Sciatic nerve (tissue), 2 donors: ENCODE data around the gene CCDC157. TPM values are rescaled to one million over a fixed set of nuclear protein-coding genes. Genes with fewer than 3 reads are reported as not detected.
A peak's percentile ranks its signal among the peaks of the same experiment; 100 is the strongest.
"Not testable (repeated sequence)": the region's sequence is repeated elsewhere in the genome, so short reads cannot be mapped to it uniquely, and the experiment has no call there.

Source experiments
- ATAC-seq: fragments of 200-7000 bp; cut with Tn5 transposase; one replicate; pipeline ENCODE4 v1.9.1; 2020; ENCODE audit warnings: mild to moderate bottlenecking, moderate library complexity
- DNase-seq: peaks from one replicate; pipeline ENCODE4 v3.0.0-alpha.2; 2020; ENCODE audit warnings: low spot score
- intact Hi-C: fragments of 100-400 bp; cut with DNase I; formaldehyde crosslinking; loops from one replicate; pipeline ENCODE4 v1.14.2; 2022
- total RNA-seq: library from RNA; stranded (reverse); fragmentation: NEBNext Ultra II Directional; extraction: Animal tissue kit (Norgen Biotek cat#: 25700); gene quantifications from one replicate; pipeline ENCODE4 v1.2.1, GENCODE V29; 2021
- donor health status: DM: no; HTN: no; CAD: no.
- donor health status: DM: no; HTN: no; CAD: no.

The CCDC157 gene
- total RNA-seq, 1 donor from 2014 or later = 0.71 TPM

- intact Hi-C loops, ATAC-seq, DNase-seq: not testable (repeated sequence)
These were observed 44.2 kb downstream of the CCDC157 start for GRCh38 chr22:30401024-30401423.

GRCh38 chr22:30402028-30402765, 45.4 kb downstream of the CCDC157 start:
- intact Hi-C loops = no loop called here
- DNase-seq = no peak
- ATAC-seq = no peak

- DNase-seq, ATAC-seq, intact Hi-C loops: not testable (repeated sequence)
These were observed 45.9 kb downstream of the CCDC157 start for GRCh38 chr22:30402766-30403104.

GRCh38 chr22:30404307-30404706, 47.5 kb downstream of the CCDC157 start:
- intact Hi-C loops = no loop called here
- no peak for ATAC-seq
- no peak for DNase-seq

- intact Hi-C loops = no loop called here
- no peak for ATAC-seq
- DNase-seq = no peak
These were observed 48.9 kb downstream of the CCDC157 start for GRCh38 chr22:30405731-30406130.

DNA sequence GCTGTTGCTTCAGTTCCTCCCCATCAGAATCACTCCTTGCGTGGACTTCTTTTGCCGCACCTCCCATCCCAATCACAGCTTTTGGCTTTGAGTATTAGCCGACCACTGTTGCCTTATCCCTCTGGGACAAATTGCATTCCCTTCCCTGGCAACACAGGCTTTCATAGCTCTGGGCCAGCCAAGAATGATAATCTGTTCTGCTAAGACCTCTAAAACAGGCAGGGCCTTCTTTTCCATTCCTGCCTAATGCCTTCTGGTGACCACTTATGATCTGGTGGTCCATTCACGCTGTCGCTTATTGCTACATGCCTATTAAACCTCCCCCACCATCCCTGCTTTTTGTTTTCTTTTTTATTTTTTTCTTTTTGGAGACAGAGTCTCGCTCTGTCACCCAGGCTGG, 49.6 kb downstream of the CCDC157 start:
- intact Hi-C loops = no loop called here
- DNase-seq (no peak), ATAC-seq (no peak)

- ATAC-seq (peak; percentile 25), DNase-seq (no peak)
- intact Hi-C loops = no loop called here
These were observed 51.7 kb downstream of the CCDC157 start for GRCh38 chr22:30408388-30409102.

- DNase-seq (no peak), ATAC-seq (no peak)
- intact Hi-C loops = no loop called here
These were observed 55.0 kb downstream of the CCDC157 start for GRCh38 chr22:30411780-30412179.

DNA sequence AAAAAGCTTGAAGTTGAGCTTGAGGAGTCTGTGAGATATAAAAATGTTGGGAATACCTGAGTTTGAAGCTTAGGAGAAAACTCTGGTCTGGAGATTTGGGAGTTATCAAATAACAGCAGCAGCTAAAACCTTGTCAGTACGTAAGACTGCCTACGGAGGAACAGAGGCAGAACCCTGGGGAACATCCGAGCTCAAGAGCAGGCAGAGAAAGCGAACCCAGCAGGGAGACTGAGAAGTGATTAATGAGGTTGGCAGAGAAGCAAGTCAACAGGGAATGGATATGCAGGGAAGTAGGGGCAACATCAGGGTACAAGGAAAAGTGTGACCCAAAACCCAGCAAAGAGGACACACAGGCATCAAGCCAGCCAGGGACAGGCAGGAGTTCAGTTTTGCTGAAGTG, 56.2 kb downstream of the CCDC157 start:
- intact Hi-C loops = no loop called here
- ATAC-seq = no peak
- no peak for DNase-seq

DNA sequence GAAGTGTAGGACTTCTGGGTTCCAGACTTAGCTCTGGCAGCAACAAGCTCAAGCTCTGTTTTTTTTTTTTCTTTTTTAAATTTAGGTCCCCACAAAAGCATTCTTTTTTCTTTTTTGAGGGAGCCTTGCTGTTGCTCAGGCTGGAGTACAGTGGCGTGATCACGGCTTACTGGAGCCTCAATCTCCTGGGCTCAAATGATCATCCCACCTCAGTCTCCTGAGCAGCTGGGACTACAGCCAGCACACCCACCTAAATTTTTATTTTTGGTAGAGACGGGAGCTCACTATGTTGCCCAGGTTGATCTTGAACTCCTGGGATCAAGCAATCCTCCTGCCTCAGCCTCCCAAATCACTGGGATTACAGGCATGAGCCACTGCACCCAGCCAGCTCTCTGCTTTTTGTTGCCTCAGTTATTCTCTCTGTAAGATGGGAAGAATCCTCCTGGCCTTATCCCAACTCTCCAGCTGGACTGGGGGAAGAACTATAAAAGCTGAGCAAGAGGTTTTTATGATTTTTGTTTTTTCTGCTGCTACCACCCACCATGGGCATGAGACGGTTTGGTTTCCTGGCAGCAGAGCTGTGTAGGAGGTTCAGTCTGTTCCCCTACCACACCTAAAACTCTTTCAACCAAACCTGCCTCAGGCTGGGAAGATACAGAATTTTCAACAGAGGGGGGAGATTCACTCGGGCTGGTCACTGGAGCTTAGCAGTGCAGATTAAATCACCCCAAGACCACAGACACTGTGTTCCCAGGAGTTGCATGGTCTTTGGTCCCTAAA, 57.1 kb downstream of the CCDC157 start:
- DNase-seq = no peak
- intact Hi-C loops = no loop called here
- no peak for ATAC-seq

DNA sequence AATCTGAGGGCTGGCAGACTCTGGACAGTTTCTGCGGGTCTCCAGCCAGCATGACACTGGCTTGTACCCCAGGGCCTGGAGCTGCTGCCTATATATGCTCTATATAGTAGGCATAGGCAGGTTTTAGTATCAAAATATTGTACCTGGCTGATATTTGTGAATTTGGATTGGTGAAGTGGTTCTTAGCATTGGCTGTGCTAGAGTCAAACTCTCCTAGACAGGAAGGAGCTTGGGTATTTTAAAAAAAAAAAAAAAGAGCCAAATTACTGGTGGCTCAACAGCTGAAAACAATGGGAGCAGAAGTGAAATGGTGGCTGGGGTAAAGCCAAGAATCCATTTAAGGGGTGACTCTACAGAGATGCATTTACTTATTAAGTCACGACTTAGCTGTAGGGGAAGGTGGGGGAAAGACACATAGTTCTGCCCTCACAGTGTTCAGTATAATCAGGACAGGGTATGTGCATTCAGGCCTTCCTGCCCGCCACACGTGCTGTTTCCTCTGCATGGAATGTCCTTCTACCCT, 57.8 kb downstream of the CCDC157 start:
- ATAC-seq (no peak), DNase-seq (no peak)
- intact Hi-C loops = no loop called here

DNA sequence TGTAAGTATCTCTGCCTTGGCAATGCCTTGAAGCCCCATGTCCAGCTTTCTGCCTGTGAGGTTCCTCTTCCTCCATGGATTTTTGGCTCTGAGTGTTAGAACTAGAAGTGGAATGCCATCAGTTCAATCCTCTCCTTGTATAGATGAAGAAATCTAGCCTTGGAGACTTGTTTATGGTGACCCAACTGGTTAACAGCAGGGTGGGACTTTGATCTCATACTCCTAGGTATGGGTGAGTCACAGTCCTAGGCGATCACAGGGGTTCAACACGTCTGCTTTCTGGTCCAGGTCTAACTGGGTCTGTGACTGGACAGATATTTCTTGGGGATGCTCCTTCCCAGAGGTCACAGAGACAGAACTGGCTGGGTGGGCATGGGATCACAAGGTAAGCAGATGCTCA, 59.6 kb downstream of the CCDC157 start:
- ATAC-seq = no peak
- intact Hi-C loops = no loop called here
- no peak for DNase-seq

DNA sequence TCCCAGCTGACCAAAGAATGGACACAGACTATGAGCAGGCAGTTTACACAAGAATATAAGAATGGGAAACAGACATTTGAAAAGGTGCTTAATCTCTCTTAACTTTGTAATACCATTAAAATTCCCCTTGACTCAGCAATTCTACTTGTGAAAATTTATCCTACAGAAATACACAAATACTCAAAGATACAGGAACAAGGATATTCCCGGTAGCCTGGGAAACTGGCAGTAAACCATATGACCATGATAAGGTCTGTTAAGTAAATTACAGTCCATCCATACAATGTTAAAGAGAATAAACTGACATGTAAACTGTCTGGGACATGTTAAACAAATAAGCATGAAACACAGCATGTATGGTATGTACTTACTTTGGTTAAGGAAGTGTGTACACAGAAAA, 60.0 kb downstream of the CCDC157 start:
- intact Hi-C loops = no loop called here
- DNase-seq = no peak
- ATAC-seq = no peak

DNA sequence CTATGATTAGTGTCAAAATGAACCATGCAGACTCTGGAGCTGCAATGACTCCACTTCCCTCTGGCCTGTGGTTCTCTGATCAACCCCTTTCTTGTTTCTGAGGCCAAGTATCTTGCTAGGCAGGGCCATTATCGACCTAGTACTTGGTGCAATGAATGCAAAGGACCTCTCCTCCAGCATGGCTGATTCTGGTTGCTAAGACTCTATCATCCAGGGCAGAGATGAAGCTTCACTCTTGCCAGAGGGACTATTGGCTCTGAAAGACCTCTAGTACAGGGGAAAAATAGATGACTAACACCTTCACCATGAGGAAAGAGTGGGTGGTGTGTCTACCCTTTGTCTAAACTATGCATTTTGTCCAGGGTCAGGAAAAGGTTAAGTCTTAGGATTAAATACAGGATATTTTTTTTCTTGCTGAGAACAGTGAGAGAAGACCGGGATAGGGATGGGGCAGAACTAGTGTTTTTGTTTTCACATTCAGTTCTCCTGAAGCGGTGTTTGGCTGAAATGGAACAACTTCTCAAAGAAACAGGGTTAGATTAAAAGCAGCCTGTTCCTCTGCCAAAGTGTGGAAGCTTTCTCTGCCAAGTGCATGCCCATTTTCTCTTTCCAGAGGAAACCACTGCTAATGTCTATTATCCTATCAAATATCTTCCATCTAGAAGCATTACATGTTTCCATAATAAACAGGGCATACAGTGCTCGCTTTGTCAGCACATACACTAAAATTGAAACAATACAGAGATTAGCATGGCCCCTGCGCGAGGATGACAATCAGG, 63.7 kb downstream of the CCDC157 start:
- intact Hi-C loops = no loop called here
- no peak for DNase-seq
- no peak for ATAC-seq

- DNase-seq (no peak), ATAC-seq (no peak)
- intact Hi-C loops = loop anchor here (2.0 kb wide), 1 partner anchor 23 kb away; no protein-coding TSS in a partner anchor
These were observed 65.1 kb downstream of the CCDC157 start for GRCh38 chr22:30421695-30422480.

- intact Hi-C loops = loop anchor here (2.0 kb wide), 1 partner anchor 24 kb away; no protein-coding TSS in a partner anchor
- peak; percentile 68 for DNase-seq
- peak; percentile 23 for ATAC-seq
These were observed 65.9 kb downstream of the CCDC157 start for GRCh38 chr22:30422481-30423300.

- DNase-seq = peak; percentile 85
- peak; percentile 77 for ATAC-seq
- intact Hi-C loops = loop anchor here (2.0 kb wide), 1 partner anchor 25 kb away; no protein-coding TSS in a partner anchor
These were observed 66.6 kb downstream of the CCDC157 start for GRCh38 chr22:30423301-30423958.
